Activated naive CD8-positive, alpha-beta T cell treated with anti-CD3 and anti-CD28 coated beads, Interleukin-2, amount 50 U/mL, for 16 hours (primary cell): ENCODE data around the gene ACTA2.

Experiments
- DNase-seq: peaks from one replicate; pipeline ENCODE4 v3.0.0-alpha.2; 2020; ENCODE audit warnings: low read depth, low spot score

The ACTA2 gene

DNA sequence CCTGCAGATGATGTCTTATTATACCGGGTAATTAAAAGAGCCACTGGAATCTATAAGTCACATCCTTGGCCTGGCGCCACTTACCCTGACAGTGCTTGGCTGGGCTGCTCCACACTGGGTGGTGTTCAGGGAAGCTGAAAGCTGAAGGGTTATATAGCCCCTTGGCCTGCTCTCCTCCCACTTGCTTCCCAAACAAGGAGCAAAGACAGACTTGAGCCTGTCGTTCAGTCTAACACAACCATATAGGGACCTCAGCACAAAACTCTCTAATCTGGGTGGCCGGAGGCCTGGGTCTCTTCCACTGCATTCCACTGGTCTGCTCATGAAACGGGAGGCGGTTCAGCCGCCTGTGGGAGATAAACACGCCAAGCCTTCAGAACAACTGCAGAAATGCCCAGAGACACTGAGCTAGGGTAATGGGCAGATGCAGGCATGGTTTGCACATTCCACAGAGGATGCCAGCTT, at the start of gene ACTA2:
Gene ACTA2, minus strand, starts transcription at position 127 of the 465 bp plus-strand sequence. CDS start 3,843 bp downstream, outside the sequence.
- no peak for DNase-seq

GRCh38 chr10:89001729-89002072, 49.1 kb upstream of the ACTA2 start:
- DNase-seq, result no peak

DNA sequence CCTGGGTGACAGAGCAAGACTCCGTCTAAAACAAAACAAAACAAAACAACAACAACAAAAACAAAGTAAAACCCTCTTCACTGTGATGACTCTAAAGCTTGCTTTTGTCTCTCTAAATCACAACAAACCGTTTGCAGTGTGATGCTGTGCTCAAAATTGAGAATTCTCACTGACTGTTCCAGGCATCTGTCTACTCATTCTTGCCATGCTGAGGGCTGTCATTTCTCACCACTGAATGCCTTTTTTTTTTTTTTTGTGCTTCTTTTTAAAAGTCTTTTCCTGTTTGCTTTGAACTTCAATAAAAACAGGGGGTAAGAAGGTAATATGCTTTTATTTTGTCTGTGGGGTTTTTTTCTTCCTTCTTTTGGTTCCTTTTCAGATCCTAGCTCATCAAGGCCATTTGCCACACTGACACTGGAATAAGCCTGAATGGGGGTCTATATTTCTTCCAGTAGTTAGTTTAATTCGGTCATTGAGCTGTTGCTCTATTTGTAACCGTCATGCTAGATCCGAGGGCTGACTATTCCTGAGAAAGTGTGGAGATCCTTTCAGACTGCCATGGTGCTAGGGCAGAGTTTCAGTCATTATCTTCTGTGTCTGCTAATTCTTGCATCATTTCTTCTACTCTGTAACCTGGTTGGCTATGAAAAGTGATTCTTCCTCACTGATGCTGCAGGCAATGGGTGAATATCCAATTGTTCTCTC, 48.6 kb upstream of the ACTA2 start:
- no peak for DNase-seq

- DNase-seq, result no peak
Observed at GRCh38 chr10:88999625-89000024, 47.1 kb upstream of the ACTA2 start.

DNA sequence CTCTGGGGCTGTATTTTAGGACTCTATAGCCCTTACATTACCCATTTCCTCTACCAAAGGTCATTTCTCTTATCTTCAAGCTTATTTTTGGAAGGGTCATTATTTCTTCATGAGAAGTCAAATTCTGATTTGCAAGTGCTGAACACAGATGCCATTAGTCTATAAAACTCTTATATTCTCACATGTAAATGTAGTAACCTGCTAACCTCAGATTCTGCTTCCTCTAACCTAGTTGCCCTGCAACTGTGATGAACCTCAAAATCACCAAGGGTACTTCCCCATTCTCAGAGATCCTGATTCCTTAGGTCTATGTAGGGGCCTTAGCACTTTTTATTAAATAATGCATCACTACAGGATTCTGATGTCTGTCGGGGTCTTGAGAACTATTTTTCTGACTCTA, 44.4 kb upstream of the ACTA2 start:
- DNase-seq, result no peak

DNA sequence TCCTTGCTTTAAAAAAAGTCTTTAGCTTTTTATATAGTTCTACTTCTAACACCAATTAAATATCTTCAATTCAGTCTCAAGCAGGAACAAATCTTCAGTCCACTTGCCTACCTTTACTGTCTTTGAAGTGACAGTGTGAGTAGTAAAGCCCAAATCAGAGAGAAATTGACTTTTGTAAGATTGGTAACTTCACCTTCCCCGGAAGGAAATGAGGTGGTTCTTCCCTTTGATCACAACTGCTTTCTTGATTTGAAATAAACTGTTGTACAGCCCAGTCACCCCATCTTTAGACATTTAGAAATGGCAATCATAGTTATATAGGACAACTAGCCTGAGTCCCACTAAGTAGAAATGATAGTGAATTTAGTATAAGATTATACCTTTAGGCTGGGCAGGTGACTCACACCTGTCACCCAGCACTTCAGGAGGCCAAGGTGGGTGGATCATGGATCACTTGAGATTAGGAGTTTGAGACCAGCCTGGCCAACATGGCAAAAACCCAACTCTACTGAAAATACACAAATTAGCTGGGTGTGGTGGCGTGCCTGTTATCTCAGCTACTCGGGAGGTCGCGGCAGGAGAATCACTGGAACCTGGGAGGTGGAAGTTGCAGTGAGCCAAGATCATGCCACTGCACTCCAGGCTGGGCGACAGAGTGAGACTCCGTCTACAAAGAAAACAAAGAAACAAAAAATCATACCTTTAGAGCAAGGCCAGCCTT, 42.7 kb upstream of the ACTA2 start:
- no peak for DNase-seq

- DNase-seq, result no peak
Observed at GRCh38 chr10:88994019-88994418, 41.4 kb upstream of the ACTA2 start.

DNA sequence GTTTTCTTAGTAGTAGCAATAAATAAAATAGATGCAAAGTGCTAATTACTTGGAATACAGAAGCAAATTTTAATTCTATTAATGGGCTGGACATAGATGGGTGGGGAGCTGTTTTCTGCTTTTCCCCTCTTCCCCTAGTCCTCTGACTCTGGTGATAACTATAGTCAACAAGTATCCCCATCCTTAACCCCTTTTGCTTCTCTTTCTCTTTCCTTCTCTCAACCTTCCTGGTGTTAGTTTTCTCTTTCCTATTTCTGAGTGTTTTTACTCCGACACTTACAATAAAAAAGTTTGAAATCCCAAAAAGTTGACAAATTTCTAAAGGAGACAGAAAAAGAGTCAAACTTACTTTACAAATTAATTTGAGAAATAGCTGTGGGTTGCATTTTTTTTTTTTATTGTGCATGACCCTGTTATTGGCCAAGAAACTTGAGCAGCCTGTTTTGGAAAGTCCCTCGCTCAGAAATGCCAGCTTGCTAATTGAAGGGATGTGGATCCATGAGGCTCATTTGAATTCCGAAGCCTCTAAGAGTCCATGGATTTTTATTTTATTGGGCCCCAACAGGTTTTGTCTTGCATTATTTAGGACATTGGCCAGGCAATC, 40.5 kb upstream of the ACTA2 start:
- no peak for DNase-seq

- DNase-seq, result no peak
Observed at GRCh38 chr10:88991899-88992320, 39.3 kb upstream of the ACTA2 start.

DNA sequence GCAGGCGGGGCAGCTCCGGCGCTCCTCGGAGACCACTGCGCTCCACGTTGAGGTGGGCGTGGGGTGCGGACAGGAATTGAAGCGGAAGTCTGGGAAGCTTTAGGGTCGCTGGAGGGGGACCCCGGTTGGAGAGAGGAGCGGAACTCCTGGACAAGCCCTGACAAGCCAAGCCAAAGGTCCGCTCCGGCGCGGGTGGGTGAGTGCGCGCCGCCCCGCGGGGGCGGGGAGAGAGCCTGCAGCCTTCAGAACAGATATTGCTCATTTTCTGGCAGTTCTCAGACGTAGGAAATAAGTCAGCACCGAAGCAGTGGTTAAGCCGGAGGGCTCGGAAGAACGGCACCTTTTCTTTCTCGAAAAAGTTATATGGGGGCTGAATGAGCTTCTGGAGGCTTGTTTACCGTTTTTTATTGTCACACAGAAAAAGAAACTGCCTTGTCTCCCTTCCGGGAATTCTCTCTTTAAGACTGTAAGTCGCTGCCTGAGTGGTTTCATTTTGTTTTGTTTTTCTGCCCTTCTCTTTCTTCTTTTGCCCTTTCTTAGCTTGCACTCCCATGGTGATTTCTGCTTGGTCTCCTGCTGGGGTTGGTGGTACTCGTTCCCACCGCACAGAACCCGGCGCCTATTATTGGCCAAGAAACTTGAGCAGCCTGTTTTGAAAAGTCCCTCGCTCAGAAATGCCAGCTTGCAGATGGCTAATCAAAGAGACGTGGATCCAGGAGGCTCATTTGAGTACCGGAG, 38.8 kb upstream of the ACTA2 start:
- DNase-seq, result peak; percentile 41

DNA sequence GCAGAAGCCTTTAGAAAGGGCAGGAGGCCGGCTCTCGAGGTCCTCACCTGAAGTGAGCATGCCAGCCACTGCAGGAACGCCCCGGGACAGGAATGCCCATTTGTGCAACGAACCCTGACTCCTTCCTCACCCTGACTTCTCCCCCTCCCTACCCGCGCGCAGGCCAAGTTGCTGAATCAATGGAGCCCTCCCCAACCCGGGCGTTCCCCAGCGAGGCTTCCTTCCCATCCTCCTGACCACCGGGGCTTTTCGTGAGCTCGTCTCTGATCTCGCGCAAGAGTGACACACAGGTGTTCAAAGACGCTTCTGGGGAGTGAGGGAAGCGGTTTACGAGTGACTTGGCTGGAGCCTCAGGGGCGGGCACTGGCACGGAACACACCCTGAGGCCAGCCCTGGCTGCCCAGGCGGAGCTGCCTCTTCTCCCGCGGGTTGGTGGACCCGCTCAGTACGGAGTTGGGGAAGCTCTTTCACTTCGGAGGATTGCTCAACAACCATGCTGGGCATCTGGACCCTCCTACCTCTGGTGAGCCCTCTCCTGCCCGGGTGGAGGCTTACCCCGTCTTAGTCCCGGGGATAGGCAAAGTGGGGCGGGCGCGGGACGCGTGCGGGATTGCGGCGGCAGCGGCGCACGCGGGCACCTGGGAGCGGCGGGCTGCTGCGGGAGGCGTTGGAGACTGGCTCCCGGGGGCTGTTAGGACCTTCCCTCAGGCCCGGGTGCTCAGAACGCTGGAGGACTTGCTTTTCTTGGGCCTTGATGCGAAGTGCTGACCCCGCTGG, 38.0 kb upstream of the ACTA2 start, which contains the start of gene FAS:
Gene FAS, plus strand, starts transcription at position 415 of the 777 bp plus-strand sequence. Its CDS starts 79 bp downstream, at position 494.
- DNase-seq, result peak; percentile 43

DNA sequence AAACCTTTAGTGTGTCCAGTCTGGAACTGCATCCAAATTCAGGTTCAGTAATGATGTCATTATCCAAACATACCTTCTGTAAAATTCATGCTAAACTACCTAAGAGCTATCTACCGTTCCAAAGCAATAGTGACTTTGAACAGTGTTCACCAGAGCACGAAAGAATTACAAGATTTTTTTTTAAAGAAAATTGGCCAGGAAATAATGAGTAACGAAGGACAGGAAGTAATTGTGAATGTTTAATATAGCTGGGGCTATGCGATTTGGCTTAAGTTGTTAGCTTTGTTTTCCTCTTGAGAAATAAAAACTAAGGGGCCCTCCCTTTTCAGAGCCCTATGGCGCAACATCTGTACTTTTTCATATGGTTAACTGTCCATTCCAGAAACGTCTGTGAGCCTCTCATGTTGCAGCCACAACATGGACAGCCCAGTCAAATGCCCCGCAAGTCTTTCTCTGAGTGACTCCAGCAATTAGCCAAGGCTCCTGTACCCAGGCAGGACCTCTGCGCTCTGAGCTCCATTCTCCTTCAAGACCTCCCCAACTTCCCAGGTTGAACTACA, 37.3 kb upstream of the ACTA2 start:
- DNase-seq, result no peak

DNA sequence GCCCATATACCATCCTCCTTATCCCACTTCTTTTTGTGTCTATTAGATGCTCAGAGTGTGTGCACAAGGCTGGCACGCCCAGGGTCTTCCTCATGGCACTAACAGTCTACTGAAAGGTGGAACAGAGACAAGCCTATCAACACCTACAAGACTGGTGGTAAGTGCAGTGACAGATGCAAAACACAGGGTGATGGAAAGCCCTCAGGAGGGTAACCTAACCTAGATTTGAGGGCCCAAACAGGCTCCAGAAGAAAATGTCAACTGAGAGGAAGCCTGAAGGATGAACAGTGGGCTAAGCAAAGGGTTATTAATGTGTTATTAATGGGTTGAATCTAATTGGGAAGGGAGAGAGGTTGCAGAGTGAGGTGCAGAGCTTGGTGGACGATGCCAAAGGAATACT, 36.9 kb upstream of the ACTA2 start:
- DNase-seq, result no peak

DNA sequence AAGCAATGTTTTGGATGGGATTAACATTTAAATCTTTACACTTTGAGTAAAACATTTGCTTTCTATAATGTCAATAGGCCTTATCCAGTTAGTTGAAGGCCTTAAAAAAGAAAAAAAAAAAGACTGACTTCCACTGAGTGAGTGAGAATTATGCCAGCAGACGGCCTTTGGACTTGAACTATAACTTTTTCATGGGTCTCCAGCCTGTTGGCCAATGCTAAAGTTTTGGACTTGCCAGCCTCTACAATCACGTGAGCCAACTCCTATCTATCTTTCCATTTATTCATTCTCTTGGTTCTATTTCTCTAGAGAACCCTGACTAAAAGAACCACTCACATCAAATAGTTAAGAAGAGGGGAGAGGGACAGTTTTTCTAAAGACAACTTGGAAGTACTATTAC, 35.3 kb upstream of the ACTA2 start:
- DNase-seq, result no peak

- DNase-seq, result no peak
Observed at GRCh38 chr10:88987243-88987725, 34.7 kb upstream of the ACTA2 start.

DNA sequence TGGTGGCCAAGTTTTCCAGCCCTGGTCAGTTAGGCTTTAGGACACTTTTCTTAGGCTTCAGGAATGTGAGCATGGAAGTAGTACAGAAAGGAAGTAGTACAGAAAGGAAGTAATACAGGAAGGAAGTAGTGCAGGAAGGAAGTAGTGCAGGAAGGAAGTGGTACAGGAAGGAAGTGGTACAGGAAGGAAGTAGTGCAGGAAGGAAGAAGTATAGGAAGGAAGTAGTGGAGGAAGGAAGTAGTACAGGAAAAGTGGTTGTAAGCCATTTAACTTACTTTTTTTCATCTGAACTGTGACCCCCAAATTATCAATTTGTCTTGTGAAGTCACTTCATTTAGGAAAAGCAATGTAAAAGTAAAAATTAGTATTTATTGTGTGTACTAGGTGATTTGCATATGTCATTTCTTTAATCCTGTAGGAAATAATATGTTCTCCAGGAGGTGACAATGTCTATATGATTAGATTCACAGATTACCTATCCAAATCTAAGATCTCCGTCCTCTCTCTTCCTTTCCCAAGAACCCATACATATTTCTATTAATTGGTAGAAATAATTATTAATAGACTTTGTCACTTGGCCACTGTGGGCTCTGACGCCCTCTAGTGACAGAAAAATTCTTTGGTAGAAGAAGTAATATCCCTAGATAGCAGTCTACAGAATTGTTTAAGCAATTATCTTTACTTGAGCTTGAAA, 34.1 kb upstream of the ACTA2 start:
- no peak for DNase-seq

- DNase-seq, result no peak
Observed at GRCh38 chr10:88984525-88984924, 32.0 kb upstream of the ACTA2 start.

GRCh38 chr10:88983939-88984338, 31.4 kb upstream of the ACTA2 start:
- no peak for DNase-seq

GRCh38 chr10:88983206-88983605, 30.6 kb upstream of the ACTA2 start:
- no peak for DNase-seq

GRCh38 chr10:88982366-88982765, 29.8 kb upstream of the ACTA2 start:
- no peak for DNase-seq
